SK-N-SH treated with all-trans-retinoic acid at 6 μM for 48 hours (cell line): ENCODE results near the gene PDE8A.

Experiments
- ARNTL ChIP-seq: fragments of 450-650 bp; formaldehyde crosslinking; IDR thresholded peaks from 2 replicates; pipeline ENCODE4 v1.5.0; 2020; ENCODE audit warnings: low read depth, mild to moderate bottlenecking, moderate library complexity, borderline replicate concordance
- ZFP30 ChIP-seq: fragments of 450-650 bp; formaldehyde crosslinking; IDR thresholded peaks from 2 replicates; pipeline ENCODE4 v1.5.0; 2022; ENCODE audit warnings: mild to moderate bottlenecking, moderate library complexity
- ZNF565 ChIP-seq: fragments of 450-650 bp; formaldehyde crosslinking; conservative IDR thresholded peaks from 2 replicates; pipeline ENCODE4 v1.5.0; 2020; ENCODE audit warnings: low read depth, mild to moderate bottlenecking, moderate library complexity
- TF ChIP-seq, protein P1 (sequence below): fragments of 250-450 bp; sonication (Bioruptor Pico); IDR thresholded peaks from 2 replicates; pipeline ENCODE4 v1.8.0; 2020; ENCODE audit warnings: mild to moderate bottlenecking, moderate library complexity, borderline replicate concordance

DNA sequence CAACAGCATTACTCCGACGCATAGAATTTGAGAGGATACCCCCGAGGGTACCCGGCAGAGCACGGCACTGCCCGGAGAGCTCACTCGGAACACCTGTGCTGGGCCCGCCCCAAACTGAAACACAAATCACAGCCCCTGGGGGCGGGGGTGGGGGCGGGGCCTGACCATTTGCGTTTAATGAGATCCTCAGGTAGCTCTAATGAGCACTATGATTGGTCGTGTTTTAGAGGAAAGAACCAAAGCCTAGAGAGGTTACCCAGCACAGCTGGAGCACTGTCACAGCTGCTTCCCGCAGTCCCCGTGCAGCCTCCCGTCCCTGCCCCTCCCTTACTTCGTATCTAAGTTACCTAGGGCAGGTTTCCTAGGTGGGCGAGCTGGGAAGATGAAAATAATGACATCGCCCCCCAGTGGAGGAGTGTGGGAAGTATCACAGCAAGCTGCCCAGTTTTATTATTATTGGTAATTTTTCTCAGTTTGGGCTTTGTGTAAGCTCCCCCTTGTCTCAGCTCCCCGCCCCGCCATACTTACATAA lies 187.1 kb downstream of the PDE8A start:
- TF ChIP-seq ZNF565 (CRISPR knock-in tag) (no peak), ARNTL (CRISPR knock-in tag) (no peak), ZFP30 (CRISPR knock-in tag) (no peak)
- TF ChIP-seq, protein P1, sequence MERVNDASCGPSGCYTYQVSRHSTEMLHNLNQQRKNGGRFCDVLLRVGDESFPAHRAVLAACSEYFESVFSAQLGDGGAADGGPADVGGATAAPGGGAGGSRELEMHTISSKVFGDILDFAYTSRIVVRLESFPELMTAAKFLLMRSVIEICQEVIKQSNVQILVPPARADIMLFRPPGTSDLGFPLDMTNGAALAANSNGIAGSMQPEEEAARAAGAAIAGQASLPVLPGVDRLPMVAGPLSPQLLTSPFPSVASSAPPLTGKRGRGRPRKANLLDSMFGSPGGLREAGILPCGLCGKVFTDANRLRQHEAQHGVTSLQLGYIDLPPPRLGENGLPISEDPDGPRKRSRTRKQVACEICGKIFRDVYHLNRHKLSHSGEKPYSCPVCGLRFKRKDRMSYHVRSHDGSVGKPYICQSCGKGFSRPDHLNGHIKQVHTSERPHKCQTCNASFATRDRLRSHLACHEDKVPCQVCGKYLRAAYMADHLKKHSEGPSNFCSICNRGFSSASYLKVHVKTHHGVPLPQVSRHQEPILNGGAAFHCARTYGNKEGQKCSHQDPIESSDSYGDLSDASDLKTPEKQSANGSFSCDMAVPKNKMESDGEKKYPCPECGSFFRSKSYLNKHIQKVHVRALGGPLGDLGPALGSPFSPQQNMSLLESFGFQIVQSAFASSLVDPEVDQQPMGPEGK = no peak
